COLO668 (cell line): ENCODE measurements around the gene RGMA.

ENCODE experiments used
- DNase-seq: peaks from one replicate; lab custom pipeline; 2025; ENCODE audit not compliant: unreplicated experiment; lab: John Stamatoyannopoulos, UW

Gene RGMA

GRCh38 chr15:93020976-93021772 lies 67.8 kb downstream of the RGMA start:
- no peak for DNase-seq

GRCh38 chr15:93019971-93020370 lies 69.0 kb downstream of the RGMA start:
- no peak for DNase-seq

GRCh38 chr15:93019090-93019489 lies 69.9 kb downstream of the RGMA start:
- no peak for DNase-seq

GRCh38 chr15:93018574-93018973 lies 70.4 kb downstream of the RGMA start:
- DNase-seq, result no peak

GRCh38 chr15:93017526-93017925 lies 71.5 kb downstream of the RGMA start:
- DNase-seq, result no peak

DNA sequence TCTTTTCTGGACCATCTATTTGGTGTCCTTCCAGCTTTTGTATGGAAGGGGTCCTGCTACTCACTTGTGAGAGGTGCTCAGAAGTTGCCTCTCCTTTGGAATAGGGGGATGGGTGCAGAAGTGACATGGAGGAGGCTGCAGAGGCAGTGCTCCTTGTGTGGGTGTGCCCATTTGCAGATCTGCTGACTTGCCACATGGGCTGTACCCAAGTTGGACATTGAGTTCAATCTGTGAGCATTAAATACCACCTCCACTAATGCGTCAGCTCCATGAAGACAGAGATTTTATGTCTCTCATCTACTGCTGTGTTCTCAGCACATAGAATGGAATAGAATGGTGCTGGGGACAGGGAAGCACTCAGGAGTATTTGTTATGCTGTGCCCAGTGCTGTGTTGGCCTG lies 76.2 kb downstream of the RGMA start:
- no peak for DNase-seq

DNA sequence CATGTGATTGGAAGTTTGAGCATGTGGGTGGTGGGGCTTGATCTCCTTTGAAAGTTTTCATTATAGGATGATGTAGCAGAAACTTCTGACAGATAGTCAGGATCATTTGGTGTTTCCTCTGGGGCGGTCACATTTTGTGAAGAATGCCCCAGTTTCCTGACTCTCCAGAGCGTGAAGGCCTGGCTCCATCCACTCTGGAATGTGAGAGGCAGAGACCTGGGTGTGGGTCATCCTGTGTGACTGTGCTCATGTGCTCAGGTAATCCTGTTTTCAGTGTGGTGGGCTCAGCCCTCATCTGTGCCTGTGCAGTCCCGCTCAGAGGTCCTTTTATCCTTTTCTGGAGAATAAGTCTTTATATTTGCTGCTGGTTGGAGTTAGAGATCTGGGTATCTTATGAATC lies 81.0 kb downstream of the RGMA start:
- DNase-seq, result no peak

- no peak for DNase-seq
These were observed 83.9 kb downstream of the RGMA start for GRCh38 chr15:93005133-93005532.

DNA sequence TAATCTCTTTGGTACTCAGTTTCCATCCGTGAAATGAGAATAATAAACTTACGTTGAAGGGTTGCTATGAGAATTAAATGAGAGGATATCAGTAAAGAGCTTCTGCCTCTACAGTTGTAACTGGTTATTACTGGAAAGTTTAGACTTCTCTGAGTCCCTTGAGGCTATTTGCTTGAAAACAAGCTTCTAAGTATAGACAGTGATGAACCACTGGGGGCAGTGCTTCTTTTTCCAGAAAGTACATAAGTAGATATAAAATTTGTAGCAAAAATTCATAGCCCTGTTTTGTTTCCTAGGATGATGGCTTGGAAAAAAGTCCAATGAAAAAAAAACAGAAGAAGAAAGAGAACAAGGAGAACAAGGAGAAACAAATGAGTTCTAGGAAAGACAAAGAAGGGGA lies 87.1 kb downstream of the RGMA start:
- DNase-seq, result no peak

- DNase-seq, result no peak
These were observed 87.9 kb downstream of the RGMA start for GRCh38 chr15:93001156-93001555.

GRCh38 chr15:92997821-92998220 lies 91.2 kb downstream of the RGMA start:
- no peak for DNase-seq

DNA sequence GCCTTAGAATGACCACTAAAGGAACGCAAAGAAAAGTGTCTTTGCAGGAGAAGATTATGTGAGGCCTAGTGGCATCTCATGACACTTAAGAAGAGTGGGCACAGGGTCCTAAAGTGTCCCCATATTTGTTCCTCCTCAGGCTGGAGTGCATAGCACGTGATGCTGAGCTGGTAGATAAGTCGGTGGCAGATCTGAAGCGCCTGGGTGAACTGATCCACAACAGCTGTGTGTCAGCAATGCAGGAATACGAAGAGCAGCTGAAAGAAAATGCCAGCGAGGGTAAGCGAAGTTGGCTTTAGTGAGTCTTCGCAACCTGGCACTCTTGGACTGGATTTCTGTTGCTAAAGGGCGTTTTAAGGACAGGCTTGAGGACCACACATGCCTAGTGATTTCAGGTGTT lies 96.3 kb downstream of the RGMA start:
- no peak for DNase-seq

GRCh38 chr15:92990031-92990430 lies 99.0 kb downstream of the RGMA start:
- DNase-seq, result no peak

DNA sequence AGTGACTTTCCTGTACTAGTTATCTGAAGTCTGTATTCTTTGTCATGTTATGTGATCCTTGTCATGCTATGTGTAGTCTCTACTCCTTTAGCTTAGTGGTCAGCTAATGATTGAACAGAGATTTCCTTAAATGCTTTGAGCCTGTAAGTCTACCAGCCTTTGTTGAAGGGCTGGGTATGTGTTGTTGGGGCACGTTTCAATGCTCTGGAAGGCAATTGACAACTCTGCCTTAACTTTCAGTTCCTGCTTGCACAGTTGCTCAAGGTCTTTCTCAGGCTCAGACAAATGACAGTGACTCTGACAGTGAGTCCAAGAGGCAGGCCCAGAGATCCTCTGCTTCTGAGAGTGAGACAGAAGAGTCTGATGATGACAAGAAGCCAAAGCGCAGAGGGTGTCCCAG lies 99.5 kb downstream of the RGMA start:
- DNase-seq, result no peak
